Measurements from ENCODE around the gene OR6T1.

OR6T1 gene

DNA sequence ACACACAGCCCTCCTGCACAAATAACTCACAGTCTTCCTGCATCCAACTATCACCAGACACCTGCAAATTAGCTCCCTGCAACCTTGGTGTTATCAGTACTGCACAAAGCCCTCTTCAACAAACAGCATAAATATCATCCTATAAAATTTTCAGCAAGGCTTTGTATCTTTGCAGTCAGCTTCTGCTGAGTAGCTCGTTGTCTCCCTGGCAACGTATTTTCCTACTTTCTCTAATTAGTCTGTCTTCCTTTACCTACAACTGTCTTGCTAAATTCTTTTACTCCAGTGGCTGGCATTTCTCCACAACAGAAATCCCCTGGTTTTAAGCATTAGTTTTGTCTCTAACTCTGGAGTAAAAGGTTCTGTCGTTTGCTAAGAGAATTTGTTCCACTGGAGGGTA, 37.8 kb downstream of the OR6T1 start:
- H3K36me3 ChIP-seq (ENCODE audit: control insufficient read depth, insufficient read depth, low read length, severe bottlenecking): no peaks in the 10 kb centered on the region
- H3K4me3 ChIP-seq (ENCODE audit: low read length): no peak overlapping the region
- H3K9me3 ChIP-seq (ENCODE audit: control insufficient read depth, low read length): no peaks in the 10 kb centered on the region
- H3K4me1 ChIP-seq (ENCODE audit: control insufficient read depth, insufficient read depth, low read length): no peaks in the 10 kb centered on the region
- no peak overlapping the region for H3K9ac ChIP-seq (ENCODE audit: low read length)
- DNase-seq (ENCODE audit: low read depth): no peak
- H3K27me3 ChIP-seq (replicated peaks; ENCODE audit: control insufficient read depth, insufficient read depth, low read length): no peaks in the 10 kb centered on the region

DNA sequence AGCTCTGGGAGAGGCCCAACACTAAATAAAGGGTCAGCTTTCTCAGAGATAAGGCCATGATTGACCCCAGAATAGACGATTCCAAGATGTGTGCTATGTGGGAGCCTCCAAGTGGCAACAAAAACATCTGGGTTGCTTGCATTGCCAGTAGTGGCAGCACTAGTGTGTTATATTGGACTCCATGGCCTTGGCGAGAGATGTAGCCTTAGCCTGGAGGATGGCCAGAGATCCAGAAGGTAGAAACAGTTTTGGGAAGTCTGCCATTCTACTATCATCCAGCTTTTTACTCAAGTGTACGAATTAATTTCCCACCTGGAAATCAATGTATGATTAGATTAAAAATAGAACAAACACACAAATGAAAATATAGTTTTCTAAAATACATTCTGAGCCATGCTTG, 38.7 kb downstream of the OR6T1 start:
- Histone ChIP-seq H3K9me3 (ENCODE audit: control insufficient read depth, low read length) (no peaks in the 10 kb centered on the region), H3K27me3 (replicated peaks; ENCODE audit: control insufficient read depth, insufficient read depth, low read length) (no peaks in the 10 kb centered on the region), H3K4me3 (ENCODE audit: low read length) (no peak overlapping the region), H3K4me1 (ENCODE audit: control insufficient read depth, insufficient read depth, low read length) (no peaks in the 10 kb centered on the region), H3K36me3 (ENCODE audit: control insufficient read depth, insufficient read depth, low read length, severe bottlenecking) (no peaks in the 10 kb centered on the region), H3K9ac (ENCODE audit: low read length) (no peak overlapping the region)
- no peak for DNase-seq (ENCODE audit: low read depth)

GRCh38 chr11:123903932-123904331, 39.7 kb downstream of the OR6T1 start:
- H3K4me1 ChIP-seq (ENCODE audit: control insufficient read depth, insufficient read depth, low read length): no peaks in the 10 kb centered on the region
- no peak overlapping the region for H3K4me3 ChIP-seq (ENCODE audit: low read length)
- no peak overlapping the region for H3K9ac ChIP-seq (ENCODE audit: low read length)
- DNase-seq (ENCODE audit: low read depth): no peak
- no peaks in the 10 kb centered on the region for H3K36me3 ChIP-seq (ENCODE audit: control insufficient read depth, insufficient read depth, low read length, severe bottlenecking)
- no peaks in the 10 kb centered on the region for H3K27me3 ChIP-seq (replicated peaks; ENCODE audit: control insufficient read depth, insufficient read depth, low read length)
- no peaks in the 10 kb centered on the region for H3K9me3 ChIP-seq (ENCODE audit: control insufficient read depth, low read length)

DNA sequence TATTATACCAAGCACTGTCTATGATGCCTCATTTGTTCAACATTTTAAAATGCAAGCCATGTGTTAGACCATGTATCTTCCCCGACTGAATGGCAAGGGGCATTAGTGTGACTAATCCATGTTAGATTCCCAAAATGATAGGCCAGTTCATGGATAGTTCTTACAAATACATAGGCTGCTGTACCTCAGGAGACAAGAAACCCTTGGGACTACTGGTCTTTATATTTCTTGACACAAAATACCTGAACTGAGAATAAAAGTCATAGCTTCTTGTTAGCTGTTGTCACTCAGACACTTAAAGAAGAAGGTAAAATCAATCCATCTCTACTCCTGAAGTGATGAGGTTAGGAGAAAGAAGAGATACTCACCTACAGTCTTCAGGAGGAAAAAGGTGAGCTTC, 41.8 kb downstream of the OR6T1 start, which contains the start of gene OR8D4:
OR8D4 (plus strand) TSS at position 301 of the 400 bp plus-strand sequence. CDS start 4,265 bp downstream, outside the sequence.
- Histone ChIP-seq H3K9me3 (ENCODE audit: control insufficient read depth, low read length) (no peaks in the 10 kb centered on the region), H3K4me3 (ENCODE audit: low read length) (no peak within 1 kb of the TSS), H3K4me1 (ENCODE audit: control insufficient read depth, insufficient read depth, low read length) (no peaks in the 10 kb centered on the region), H3K9ac (ENCODE audit: low read length) (no peak within 1 kb of the TSS), H3K36me3 (ENCODE audit: control insufficient read depth, insufficient read depth, low read length, severe bottlenecking) (no peaks in the 10 kb centered on the region), H3K27me3 (replicated peaks; ENCODE audit: control insufficient read depth, insufficient read depth, low read length) (no peaks in the 10 kb centered on the region)
- DNase-seq (ENCODE audit: low read depth): no peak

DNA sequence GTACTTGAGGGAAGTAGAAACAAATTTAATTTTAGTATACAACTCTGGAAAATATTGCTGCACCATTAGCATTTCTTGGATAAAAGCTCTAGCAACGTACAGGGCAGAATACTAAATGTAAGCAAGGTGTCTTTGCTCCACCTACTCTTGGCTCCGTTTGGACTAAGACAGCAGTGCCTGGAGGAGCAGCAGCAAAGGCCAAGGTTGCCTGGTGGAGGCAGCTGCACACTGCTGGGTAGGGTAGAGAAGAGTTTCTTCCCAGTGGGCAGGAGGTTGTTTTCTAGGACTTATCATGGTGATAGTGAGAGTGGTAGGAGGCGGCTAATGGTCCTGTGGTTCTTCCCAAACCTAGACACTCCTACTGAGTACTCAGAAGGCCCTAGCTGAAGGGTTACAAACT, 43.8 kb downstream of the OR6T1 start:
- no peak for DNase-seq (ENCODE audit: low read depth)
- Histone ChIP-seq H3K4me1 (ENCODE audit: control insufficient read depth, insufficient read depth, low read length) (no peaks in the 10 kb centered on the region), H3K9ac (ENCODE audit: low read length) (no peak overlapping the region), H3K27me3 (replicated peaks; ENCODE audit: control insufficient read depth, insufficient read depth, low read length) (no peaks in the 10 kb centered on the region), H3K4me3 (ENCODE audit: low read length) (no peak overlapping the region), H3K9me3 (ENCODE audit: control insufficient read depth, low read length) (no peaks in the 10 kb centered on the region), H3K36me3 (ENCODE audit: control insufficient read depth, insufficient read depth, low read length, severe bottlenecking) (no peaks in the 10 kb centered on the region)

Data from adipocyte (in vitro differentiated cells).